Prostate gland (tissue), 2 donors: ENCODE data around the gene ATL1. TPM values are rescaled to one million over a fixed set of nuclear protein-coding genes. Genes with fewer than 3 reads are reported as not detected.
A peak's percentile ranks its signal among the peaks of the same experiment; 100 is the strongest.

Experiments used
- DNase-seq: peaks from one replicate; pipeline ENCODE4 v3.0.0-alpha.2; 2019; ENCODE audit warnings: low spot score
- H3K27ac ChIP-seq, 2 donors: fragments of 200-600 bp; sonication (generic); 2 replicates each; pipeline ENCODE4 v1.5.1; 2017 to 2019
- H3K27me3 ChIP-seq: fragments of 200-600 bp; sonication (generic); replicated peaks from 2 replicates; pipeline ENCODE4 v1.5.1; 2019; ENCODE audit not compliant: insufficient read depth
- H3K36me3 ChIP-seq, 2 donors: fragments of 200-600 bp; sonication (generic); 1 replicate in 1 of 2; 2 replicates in 1 of 2; pipeline versions ENCODE4 v1.5.1 to v1.8.1; 2017 to 2019
- H3K4me1 ChIP-seq: fragments of 200-600 bp; sonication (generic); replicated peaks from 2 replicates; pipeline ENCODE4 v1.5.1; 2019
- H3K4me3 ChIP-seq, 2 donors: fragments of 200-600 bp; sonication (generic); 2 replicates each; pipeline ENCODE4 v1.5.1; 2017 to 2019
- H3K9me3 ChIP-seq: fragments of 200-600 bp; sonication (generic); 2 replicates; pipeline ENCODE4 v1.5.1; 2017
- POLR2A ChIP-seq: fragments of 450-650 bp; IDR thresholded peaks from one replicate; pipeline ENCODE4 v1.6.1; 2016; ENCODE audit warnings: antibody characterized with exemption, mild to moderate bottlenecking
- POLR2AphosphoS5 ChIP-seq: sonication (generic); formaldehyde crosslinking; IDR thresholded peaks from one replicate; pipeline ENCODE4 v1.6.1; 2017; ENCODE audit warnings: antibody characterized with exemption
- WGBS: methylation state at CpG from one replicate; pipeline ENCODE4 v1.1.5; 2018; 5-methylcytosine and 5-hydroxymethylcytosine counted together
- intact Hi-C: fragments of 100-400 bp; cut with DNase I; formaldehyde crosslinking; loops from one replicate; pipeline ENCODE4 v1.14.2; 2022
- total RNA-seq, 2 donors: library from RNA; depleted of rRNA; stranded (reverse); fragments of >200 nt; gene quantifications; one replicate each; pipeline ENCODE4 v1.1.0, GENCODE V29; 2016
- TF ChIP-seq, protein P1 (sequence below), 4 experiments: fragments of 200-600 bp in 2 of 4; fragments of 450-650 bp in 2 of 4; sonication (generic) in 2 of 4; IDR thresholded peaks; 1 replicate in 3 of 4; 2 replicates in 1 of 4; pipeline ENCODE4 v1.5.1; 2016 to 2019; ENCODE audit warnings: antibody characterized with exemption in 4 of 4, mild to moderate bottlenecking in 2 of 4, moderate library complexity in 2 of 4

The ATL1 gene
- total RNA-seq, 2 donors from 2014 or later: 5.3 to 26.5 TPM

DNA sequence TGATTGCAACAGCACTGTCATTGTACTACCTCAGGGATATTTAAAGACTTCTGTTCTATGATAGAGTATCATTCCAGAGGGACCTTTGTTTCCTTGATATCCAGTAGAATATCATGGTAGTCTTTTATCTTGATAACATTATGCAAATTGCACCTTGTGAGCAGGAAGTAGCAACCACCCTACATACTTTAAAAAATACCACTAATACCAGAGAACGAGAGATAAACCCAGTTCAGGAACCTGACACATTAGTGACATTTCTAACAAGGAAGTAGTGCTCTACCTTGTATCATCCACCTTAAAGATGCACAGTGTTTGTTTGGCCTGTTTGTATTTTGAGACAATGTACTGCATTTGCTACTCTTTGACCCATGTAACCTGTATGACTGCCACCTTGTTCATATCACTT, 18.8 kb upstream of the ATL1 start:
- H3K27me3 ChIP-seq: no peaks in the 10 kb centered on the region
- H3K27ac ChIP-seq: no peak overlapping the region
- H3K4me3 ChIP-seq: no peak overlapping the region
- no peaks in the 10 kb centered on the region for H3K4me1 ChIP-seq
- no peak for TF ChIP-seq POLR2AphosphoS5
- TF ChIP-seq, protein P1, sequence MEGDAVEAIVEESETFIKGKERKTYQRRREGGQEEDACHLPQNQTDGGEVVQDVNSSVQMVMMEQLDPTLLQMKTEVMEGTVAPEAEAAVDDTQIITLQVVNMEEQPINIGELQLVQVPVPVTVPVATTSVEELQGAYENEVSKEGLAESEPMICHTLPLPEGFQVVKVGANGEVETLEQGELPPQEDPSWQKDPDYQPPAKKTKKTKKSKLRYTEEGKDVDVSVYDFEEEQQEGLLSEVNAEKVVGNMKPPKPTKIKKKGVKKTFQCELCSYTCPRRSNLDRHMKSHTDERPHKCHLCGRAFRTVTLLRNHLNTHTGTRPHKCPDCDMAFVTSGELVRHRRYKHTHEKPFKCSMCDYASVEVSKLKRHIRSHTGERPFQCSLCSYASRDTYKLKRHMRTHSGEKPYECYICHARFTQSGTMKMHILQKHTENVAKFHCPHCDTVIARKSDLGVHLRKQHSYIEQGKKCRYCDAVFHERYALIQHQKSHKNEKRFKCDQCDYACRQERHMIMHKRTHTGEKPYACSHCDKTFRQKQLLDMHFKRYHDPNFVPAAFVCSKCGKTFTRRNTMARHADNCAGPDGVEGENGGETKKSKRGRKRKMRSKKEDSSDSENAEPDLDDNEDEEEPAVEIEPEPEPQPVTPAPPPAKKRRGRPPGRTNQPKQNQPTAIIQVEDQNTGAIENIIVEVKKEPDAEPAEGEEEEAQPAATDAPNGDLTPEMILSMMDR (IDR thresholded peaks at IDR 0.05): no peak
- TF ChIP-seq POLR2A: no peak
- no peak for DNase-seq
- H3K36me3 ChIP-seq: no peaks in the 10 kb centered on the region
- no peaks in the 10 kb centered on the region for H3K9me3 ChIP-seq
- intact Hi-C loops: loop anchor here (5.0 kb wide), 2 partner anchors 236 to 321 kb away; no protein-coding TSS in a partner anchor
- 81% methylated on average over 1 of the region's 1 CpG for WGBS

DNA sequence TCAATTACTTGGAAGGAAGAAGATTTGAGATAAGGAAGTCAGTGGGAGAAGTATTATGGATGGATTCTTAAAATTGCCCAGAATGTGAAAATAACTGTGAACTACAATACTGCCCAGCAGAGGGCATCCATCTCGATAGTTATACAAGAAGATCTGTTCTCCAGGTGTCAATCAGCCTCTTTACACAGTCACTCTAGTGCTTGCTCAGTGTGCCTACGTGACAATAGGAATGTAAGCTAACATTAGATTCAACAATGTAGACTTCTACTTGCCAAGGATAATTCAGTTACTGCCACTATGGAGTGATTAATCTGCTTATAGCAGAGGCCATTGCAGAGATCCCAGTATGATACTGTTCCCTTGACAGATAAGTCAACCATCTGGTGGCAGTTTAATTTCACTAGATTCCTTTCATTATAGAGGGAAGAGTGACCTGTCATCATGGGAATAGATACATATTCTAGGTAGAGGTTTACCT, 17.0 kb upstream of the ATL1 start:
- DNase-seq: peak; percentile 44
- intact Hi-C loops: loop anchor here (5.0 kb wide), 2 partner anchors 234 to 319 kb away; no protein-coding TSS in a partner anchor
- no peak for TF ChIP-seq POLR2A
- TF ChIP-seq, protein P1 (IDR thresholded peaks at IDR 0.05): peak in 3 of 4 experiments; percentile 45 to 68 (median 67)
- TF ChIP-seq POLR2AphosphoS5: peak; percentile 32
- Histone ChIP-seq H3K9me3 (no peaks in the 10 kb centered on the region), H3K4me1 (no peaks in the 10 kb centered on the region), H3K4me3 (no peak overlapping the region), H3K27me3 (no peaks in the 10 kb centered on the region), H3K27ac (no peak overlapping the region), H3K36me3 (no peaks in the 10 kb centered on the region)
- 7% methylated on average over 2 of the region's 2 CpGs for WGBS

DNA sequence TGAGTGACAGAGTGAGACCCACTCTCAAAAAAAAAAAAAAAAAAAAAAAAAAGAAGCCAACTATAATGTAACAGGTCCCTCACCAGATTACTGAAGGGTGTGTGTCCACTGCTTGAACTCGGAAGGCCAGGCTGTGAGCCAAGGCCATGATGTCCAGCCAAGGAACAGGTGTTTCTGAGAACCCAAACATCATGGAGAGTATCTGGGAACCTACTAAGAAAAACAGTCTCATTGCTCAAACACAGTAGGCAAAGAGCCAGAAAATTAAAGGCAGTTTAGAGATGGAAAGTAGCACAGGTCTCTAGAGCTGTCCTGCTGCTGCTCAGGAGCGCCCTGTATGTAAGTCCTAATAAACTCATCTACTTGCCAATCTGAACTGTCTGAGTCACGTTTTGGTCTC, 15.0 kb upstream of the ATL1 start:
- intact Hi-C loops: loop anchor here (5.0 kb wide), 2 partner anchors 232 to 317 kb away; no protein-coding TSS in a partner anchor
- TF ChIP-seq POLR2A (no peak), POLR2AphosphoS5 (peak; percentile 28)
- peak; percentile 28 for DNase-seq
- no peaks in the 10 kb centered on the region for H3K27me3 ChIP-seq
- no peaks in the 10 kb centered on the region for H3K4me1 ChIP-seq
- H3K27ac ChIP-seq: no peak overlapping the region
- no peaks in the 10 kb centered on the region for H3K9me3 ChIP-seq
- no peak overlapping the region for H3K4me3 ChIP-seq
- WGBS: 45% methylated on average over 3 of the region's 3 CpGs
- no peaks in the 10 kb centered on the region for H3K36me3 ChIP-seq

DNA sequence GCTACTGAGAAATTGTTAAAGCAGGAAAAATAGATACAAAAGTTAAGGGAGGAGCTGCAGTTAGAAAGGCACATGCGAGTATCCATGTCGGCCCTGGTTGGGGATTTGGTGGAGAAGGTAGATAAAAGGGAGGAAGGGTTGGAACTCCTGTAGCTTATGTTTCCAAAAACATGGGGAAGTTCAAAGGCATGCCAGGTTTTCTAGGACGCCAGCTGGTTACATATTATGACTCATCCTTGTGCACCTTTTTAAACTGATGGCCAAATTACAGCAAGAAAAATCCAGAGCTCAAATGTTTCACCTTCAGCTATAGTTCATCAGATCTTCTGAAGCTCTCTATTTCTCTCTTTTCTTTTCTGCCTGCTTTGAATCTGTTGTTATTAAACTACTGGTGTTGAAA, 14.3 kb upstream of the ATL1 start:
- 25% methylated on average over 3 of the region's 3 CpGs for WGBS
- Histone ChIP-seq H3K4me1 (no peaks in the 10 kb centered on the region), H3K9me3 (no peaks in the 10 kb centered on the region), H3K36me3 (no peaks in the 10 kb centered on the region), H3K4me3 (no peak overlapping the region), H3K27me3 (no peaks in the 10 kb centered on the region), H3K27ac (no peak overlapping the region)
- intact Hi-C loops: no loop called here
- DNase-seq: peak; percentile 53
- TF ChIP-seq, protein P1 (IDR thresholded peaks at IDR 0.05): no peak
- peak; percentile 56 for TF ChIP-seq POLR2AphosphoS5

DNA sequence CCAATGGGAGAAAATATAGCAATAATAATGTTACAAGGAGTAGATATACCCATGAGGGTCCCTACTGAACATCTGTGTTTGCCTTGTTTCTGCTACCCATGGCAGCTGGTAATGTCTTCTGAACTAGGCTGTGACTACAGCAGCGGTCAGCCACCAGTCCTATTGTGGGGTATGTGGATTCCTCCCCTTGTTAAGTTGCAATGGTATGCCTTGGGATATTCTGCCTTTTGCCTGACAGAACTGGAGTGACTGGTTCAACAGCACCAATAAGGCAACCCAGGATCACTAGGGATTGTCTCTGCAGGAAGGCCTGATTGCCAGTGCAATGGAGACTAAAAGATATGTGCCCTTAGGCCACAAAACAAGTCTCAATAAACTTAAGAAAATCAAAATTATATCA, 9.7 kb upstream of the ATL1 start:
- TF ChIP-seq POLR2A (no peak), POLR2AphosphoS5 (no peak)
- TF ChIP-seq, protein P1 (IDR thresholded peaks at IDR 0.05): no peak
- Histone ChIP-seq H3K9me3 (no peaks in the 10 kb centered on the region), H3K4me3 (no peak overlapping the region), H3K4me1 (no peaks in the 10 kb centered on the region), H3K27ac (no peak overlapping the region), H3K36me3 (no peaks in the 10 kb centered on the region), H3K27me3 (no peaks in the 10 kb centered on the region)
- WGBS: 90% methylated on average over 1 of the region's 1 CpG
- intact Hi-C loops: no loop called here
- no peak for DNase-seq
